Fibroblast of villous mesenchyme (primary cell): ENCODE measurements around the gene TEX2. TPM values are rescaled to one million over a fixed set of nuclear protein-coding genes. Genes with fewer than 3 reads are reported as not detected.
"Not testable (repeated sequence)": the region's sequence is repeated elsewhere in the genome, so short reads cannot be mapped to it uniquely, and the experiment has no call there.

Experiments used
- DNase-seq: peaks from one replicate; pipeline ENCODE4 v3.0.0-alpha.2; 2010; ENCODE audit warnings: low read depth
- H3K4me3 ChIP-seq: 2 replicates; pipeline ENCODE4 v1.5.1; 2011; ENCODE audit warnings: low read depth, mild to moderate bottlenecking, low read length
- CTCF ChIP-seq: IDR thresholded peaks from 2 replicates; pipeline ENCODE4 v1.5.1; 2012; ENCODE audit warnings: low read depth, mild to moderate bottlenecking, low read length; ENCODE audit not compliant: insufficient read depth
- total RNA-seq: library from RNA; depleted of rRNA; stranded (reverse); fragments of >200 nt; gene quantifications from 2 replicates; pipeline ENCODE4 v1.2.3, GENCODE V29; 2012

TEX2 gene
- total RNA-seq, 1 donor, result 45.8 TPM

DNA sequence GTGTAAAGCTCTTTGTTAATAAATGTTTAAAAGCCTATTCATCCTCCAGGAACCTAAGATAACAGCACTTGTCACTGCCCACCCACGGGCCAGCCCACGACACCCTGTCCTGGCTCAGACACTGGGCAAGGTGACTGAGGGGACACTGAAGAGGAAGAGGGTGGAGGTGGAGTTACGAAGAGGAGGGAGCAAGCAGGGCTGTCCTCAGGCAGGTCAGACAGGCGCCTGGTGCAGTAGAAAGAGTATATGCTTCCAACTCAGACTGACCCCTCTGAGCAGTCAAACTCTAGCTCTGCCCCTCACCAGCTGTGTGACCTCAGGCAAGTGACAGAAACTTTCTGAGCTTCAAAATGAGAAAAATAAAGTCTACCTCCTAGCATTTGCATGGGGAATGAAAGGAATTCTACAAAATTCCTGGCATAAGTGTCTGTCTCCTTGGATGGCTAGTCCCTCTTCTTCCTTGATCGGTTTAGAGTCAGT lies 22.8 kb downstream of the TEX2 start:
- no peak overlapping the region for H3K4me3 ChIP-seq
- no peak for DNase-seq
- peak; percentile 8 for TF ChIP-seq CTCF

- DNase-seq, H3K4me3 ChIP-seq: not testable (repeated sequence)
Observed at GRCh38 chr17:64238449-64238848, 24.6 kb downstream of the TEX2 start.

DNA sequence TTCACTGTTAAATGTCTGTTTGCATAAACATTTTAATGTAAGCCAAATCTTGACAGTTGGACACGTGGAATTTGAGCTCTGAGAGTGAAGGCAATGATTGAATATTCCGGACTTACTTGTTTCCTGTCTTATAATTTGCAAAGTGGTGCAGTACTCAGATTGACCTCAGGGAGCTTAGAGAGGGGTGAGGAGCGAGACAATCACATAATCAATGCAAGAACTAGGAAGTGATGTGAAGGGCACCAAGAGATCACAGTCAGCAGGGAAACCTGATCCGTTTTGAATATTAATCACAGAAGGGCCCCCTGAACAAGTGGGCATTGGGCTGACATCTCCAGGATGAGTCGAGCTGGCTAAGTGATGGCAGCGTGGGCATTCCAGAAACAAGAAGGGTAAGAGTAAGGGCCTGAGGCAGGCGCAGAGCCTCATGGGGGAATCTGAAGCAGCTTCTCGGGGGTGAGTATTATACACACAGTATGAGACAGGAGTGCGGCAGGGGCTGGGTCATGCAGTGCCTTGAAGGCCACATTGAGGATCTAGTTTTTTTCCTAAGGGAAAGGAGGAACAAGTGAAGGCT lies 26.1 kb downstream of the TEX2 start:
- TF ChIP-seq CTCF, result peak; percentile 40
- H3K4me3 ChIP-seq, result no peak overlapping the region
- no peak for DNase-seq

DNA sequence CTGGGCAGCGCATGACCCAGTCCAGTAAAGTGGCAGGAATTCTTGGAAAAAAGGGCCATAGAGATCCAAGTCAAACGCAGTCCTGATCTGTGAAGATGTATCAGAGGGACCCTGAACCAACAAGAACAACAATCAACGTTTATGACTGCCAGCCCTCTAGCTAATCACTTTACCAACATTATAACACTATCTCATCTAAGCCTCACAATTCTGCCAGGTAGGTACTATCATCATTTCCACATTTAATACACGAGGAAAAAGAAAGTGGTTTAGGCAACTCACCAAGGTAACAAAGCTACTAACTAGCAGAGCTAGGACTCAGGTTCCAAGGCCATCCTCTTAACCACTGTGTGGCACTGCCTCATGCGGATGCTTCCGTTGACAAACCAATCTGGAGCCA lies 28.1 kb downstream of the TEX2 start:
- H3K4me3 ChIP-seq, result no peak overlapping the region
- no peak for DNase-seq
- no peak for TF ChIP-seq CTCF

DNA sequence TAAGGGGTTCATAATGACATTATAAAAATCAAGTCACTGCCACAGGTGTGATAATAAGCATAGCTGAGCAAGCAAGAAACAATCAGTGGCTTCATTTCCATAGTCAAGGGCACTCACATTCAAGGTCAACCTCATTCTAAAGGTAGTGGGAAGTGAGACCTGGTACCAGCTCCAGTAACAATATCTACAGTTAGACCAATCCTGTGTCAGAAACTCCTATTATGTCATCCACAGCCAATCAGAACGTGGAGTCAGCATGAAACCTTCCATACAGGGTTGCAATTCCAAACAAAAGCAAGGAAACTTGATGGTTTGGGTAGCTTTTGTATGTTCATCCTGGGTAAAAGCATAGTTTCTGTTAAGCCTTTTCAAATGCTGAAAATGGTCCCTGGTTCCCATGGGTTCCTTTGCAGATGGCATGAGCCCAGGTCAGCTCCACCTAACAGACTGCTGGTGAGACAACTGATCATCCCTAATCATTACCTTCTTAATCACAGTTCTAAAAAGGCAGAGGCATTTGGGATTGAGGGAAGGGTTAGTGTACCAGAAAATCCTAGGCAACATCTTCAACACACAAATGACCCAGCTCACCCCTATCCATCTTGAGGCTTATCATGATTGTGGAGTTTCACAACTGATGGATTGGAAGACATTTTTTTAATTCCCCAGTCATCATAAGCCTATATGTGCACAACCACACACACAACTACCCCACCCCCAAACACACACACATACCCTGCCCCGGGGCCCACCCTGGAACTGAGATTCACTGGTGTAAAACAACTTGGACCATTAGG lies 30.4 kb downstream of the TEX2 start:
- no peak for TF ChIP-seq CTCF
- H3K4me3 ChIP-seq, result no peak overlapping the region

GRCh38 chr17:64231567-64232141 lies 31.4 kb downstream of the TEX2 start:
- H3K4me3 ChIP-seq, result no peak overlapping the region
- DNase-seq, result no peak
- TF ChIP-seq CTCF, result no peak

More for the DNA sequence above, 30.4 kb downstream of the TEX2 start:
- no peak for DNase-seq

DNA sequence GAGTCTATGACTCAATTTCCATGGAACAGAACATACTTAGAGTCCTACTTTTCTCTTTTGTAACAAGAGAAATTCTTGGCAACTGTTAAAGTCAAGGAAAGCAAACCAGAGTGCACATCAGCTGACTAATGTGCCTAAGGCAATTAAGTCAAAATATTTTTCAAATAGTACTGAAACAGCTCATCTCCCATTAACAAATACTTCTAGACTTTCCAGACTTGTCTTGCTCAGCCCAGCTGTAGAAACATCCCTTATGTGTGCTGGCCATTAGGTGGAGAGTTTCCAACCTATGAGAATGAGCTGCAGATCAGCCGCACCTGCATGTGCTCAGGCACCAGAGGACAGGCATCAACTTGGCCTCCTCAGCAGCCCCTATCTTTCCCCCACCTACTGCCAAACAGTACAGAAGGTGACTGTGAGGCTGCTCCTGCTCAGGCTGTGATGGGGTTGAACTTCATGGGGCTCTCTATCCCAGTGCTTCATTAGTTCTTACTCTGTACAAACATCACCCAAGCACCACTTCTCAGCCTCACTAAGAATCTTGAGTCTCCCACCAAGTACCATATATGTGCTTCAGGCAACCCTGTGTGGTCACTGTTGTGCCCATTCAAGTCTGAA lies 32.2 kb downstream of the TEX2 start:
- no peak for TF ChIP-seq CTCF
- peak; percentile 90 for DNase-seq
- no peak overlapping the region for H3K4me3 ChIP-seq
